ENCODE data around the gene EFNA1. TPM values are rescaled to one million over a fixed set of nuclear protein-coding genes. Genes with fewer than 3 reads are reported as not detected.

Gene EFNA1
- total RNA-seq, 4 donors from 2014 or later, result 88.9 to 198 (median 120) TPM

- Histone ChIP-seq H3K4me3 (no peak overlapping the region), H3K27ac (no peak overlapping the region), H3K9me3 (no peaks in the 10 kb centered on the region), H3K4me1 (peaks cover 51% of the 10 kb centered on the region), H3K36me3 (no peaks in the 10 kb centered on the region), H3K27me3 (peaks cover 24% of the 10 kb centered on the region)
- DNase-seq (ENCODE audit: low spot score in 2 of 2), result no peak
- 66% methylated on average over 6 of the region's 8 CpGs for WGBS
- no peak for TF ChIP-seq CTCF (IDR thresholded peaks at IDR 0.05)
- TF ChIP-seq EP300 (IDR thresholded peaks at IDR 0.05), result no peak
- TF ChIP-seq POLR2AphosphoS5 (IDR thresholded peaks at IDR 0.05), result no peak
- no peak for TF ChIP-seq POLR2A (IDR thresholded peaks at IDR 0.05)
Measured at GRCh38 chr1:155086856-155087535, 40.7 kb upstream of the EFNA1 start.

DNA sequence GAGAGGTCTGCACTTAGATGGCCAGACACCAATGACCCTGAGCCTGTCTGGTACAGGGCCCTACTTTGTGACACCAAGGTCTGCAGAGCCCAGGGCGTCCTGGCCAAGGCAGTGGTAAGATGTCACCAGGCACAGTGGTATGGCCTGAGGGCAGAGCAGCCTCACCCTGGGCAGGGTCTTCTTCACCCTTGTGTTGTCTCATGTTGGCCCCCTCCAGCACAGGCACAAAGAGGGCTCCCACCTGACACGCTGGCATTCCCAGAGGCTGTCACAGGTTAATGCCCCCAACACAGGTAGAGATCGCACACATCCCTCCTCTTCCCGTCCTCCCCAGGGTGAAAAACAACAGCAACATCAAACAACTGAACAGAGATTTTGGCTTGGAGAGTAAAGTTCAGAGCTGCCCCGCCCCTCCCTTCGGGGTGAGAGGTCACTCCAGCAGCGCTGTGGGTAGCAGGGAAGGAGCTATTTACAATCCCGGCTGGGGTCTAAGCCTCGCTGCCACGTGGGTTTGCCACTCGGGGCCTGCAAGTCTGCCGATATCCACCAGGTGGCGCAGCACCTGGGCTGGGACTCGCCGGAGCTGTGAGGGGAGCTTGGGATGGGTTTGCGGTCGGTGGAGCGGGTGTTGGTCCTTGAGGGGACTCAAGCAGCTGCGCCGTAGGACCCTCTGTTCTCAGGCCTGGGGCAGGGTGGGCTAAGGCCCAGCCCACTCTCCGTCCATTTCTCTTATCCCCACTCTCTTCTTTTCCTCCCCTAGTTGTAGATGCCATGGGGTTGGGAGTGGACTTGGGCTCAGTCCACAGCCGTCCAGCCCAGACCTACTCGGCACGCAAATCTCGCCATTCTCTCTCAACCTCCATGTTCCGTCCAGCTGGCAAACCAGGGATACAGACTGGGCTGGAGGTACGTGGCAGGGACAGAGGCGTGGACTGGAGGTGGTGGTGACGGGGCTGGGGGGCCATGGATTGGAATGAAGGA is 36.3 kb upstream of the EFNA1 start:
- Histone ChIP-seq H3K4me3 (no peak overlapping the region), H3K4me1 (peaks cover 25% of the 10 kb centered on the region), H3K27me3 (no peaks in the 10 kb centered on the region), H3K9me3 (no peaks in the 10 kb centered on the region), H3K36me3 (no peaks in the 10 kb centered on the region), H3K27ac (no peak overlapping the region)
- WGBS, result 29% methylated on average over 21 of the region's 29 CpGs
- TF ChIP-seq POLR2A (IDR thresholded peaks at IDR 0.05) (no peak), CTCF (IDR thresholded peaks at IDR 0.05) (peak; percentile 96 to 98), EP300 (IDR thresholded peaks at IDR 0.05) (no peak)
- peak in 1 of 2 donors; percentile 89 for DNase-seq (ENCODE audit: low spot score in 2 of 2)

- no peak overlapping the region for H3K27ac ChIP-seq
- no peaks in the 10 kb centered on the region for H3K9me3 ChIP-seq
- peaks cover 20% of the 10 kb centered on the region for H3K4me1 ChIP-seq
- no peaks in the 10 kb centered on the region for H3K27me3 ChIP-seq
- no peak for TF ChIP-seq EP300 (IDR thresholded peaks at IDR 0.05)
- no peak for TF ChIP-seq POLR2AphosphoS5 (IDR thresholded peaks at IDR 0.05)
- TF ChIP-seq CTCF (IDR thresholded peaks at IDR 0.05), result no peak
- TF ChIP-seq POLR2A (IDR thresholded peaks at IDR 0.05), result no peak
- DNase-seq (ENCODE audit: low spot score in 2 of 2), result no peak
- 81% methylated on average over 6 of the region's 6 CpGs for WGBS
- H3K36me3 ChIP-seq, result no peaks in the 10 kb centered on the region
- H3K4me3 ChIP-seq, result no peak overlapping the region
Measured at GRCh38 chr1:155092131-155092530, 35.5 kb upstream of the EFNA1 start.

GRCh38 chr1:155092641-155093040 is 35.0 kb upstream of the EFNA1 start:
- no peaks in the 10 kb centered on the region for H3K9me3 ChIP-seq
- no peaks in the 10 kb centered on the region for H3K27me3 ChIP-seq
- H3K36me3 ChIP-seq, result no peaks in the 10 kb centered on the region
- 87% methylated on average over 12 of the region's 12 CpGs for WGBS
- H3K27ac ChIP-seq, result no peak overlapping the region
- H3K4me3 ChIP-seq, result no peak overlapping the region
- no peak for DNase-seq (ENCODE audit: low spot score in 2 of 2)
- peaks cover 20% of the 10 kb centered on the region for H3K4me1 ChIP-seq
- no peak for TF ChIP-seq POLR2A (IDR thresholded peaks at IDR 0.05)
- no peak for TF ChIP-seq POLR2AphosphoS5 (IDR thresholded peaks at IDR 0.05)
- TF ChIP-seq CTCF (IDR thresholded peaks at IDR 0.05), result no peak
- no peak for TF ChIP-seq EP300 (IDR thresholded peaks at IDR 0.05)
